Hematopoietic multipotent progenitor cell treated with erythropoietin and hydrocortisone succinate and interleukin-3 and kit ligand, for 17 days (in vitro differentiated cells): ENCODE results near the gene SPRYD4.
"Not testable (repeated sequence)": the region's sequence is repeated elsewhere in the genome, so short reads cannot be mapped to it uniquely, and the experiment has no call there.

Experiments
- DNase-seq: peaks from one replicate; pipeline ENCODE4 v3.0.0-alpha.2; 2015; ENCODE audit warnings: low spot score

The SPRYD4 gene

DNA sequence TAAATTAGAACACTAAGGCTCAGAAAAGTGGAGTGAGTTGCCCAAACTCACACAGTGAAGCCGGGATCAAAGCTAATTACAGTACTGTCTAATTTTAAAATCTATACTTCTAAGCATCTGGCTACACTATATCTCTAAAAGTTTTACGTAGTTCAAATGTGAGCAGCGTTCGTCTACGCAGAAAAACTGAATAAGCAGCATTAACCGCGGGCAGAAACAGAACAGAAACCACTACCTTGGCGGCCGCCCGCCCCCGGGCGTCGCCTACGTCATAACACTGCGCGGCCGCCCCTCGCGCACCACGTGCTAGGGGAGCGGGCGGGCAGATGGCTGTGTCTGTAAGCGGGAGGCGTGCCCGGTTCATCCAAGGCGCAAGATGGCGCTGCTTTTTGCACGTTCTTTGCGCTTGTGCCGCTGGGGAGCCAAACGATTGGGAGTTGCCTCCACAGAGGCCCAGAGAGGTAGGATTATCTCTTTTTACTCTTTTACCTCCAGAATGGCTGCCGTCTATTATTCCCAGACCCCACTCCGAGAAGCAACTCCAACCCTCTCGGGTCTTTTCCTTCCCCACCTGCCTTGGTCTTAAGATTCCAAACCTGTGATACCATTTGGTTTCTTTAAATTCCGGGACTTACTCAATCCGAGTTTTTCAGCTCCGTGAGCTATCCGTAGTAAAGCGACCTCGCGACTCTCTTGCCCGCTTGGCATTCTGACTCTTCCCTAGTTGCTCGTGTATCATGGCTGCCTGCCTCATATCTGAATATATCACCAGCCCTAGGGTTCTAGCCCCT is at the start of gene SPRYD4:
Gene SPRYD4, plus strand, starts transcription at position 363 of the 791 bp plus-strand sequence. Its CDS starts 14 bp downstream, at position 377.
- DNase-seq = peak; percentile 94

DNA sequence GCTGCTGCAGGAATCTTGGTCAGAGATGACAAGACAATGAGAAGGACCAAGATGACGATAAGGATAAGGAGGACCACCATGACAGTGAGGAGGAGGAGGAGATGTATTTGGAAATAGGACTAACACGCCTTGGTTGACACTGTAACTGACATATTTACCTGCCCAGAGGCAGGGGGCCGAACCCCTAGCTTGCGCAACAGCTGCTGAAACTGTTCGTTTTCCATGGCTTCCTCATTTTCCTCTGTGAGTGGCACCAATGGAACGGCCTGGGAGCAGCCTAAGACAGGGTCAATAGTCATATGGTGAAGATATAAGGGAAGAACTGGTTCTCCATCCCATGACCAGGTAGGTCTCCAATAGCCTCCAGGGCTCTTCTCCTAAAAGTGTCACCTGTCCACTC is 48.0 kb upstream of the SPRYD4 start:
- DNase-seq = no peak

DNA sequence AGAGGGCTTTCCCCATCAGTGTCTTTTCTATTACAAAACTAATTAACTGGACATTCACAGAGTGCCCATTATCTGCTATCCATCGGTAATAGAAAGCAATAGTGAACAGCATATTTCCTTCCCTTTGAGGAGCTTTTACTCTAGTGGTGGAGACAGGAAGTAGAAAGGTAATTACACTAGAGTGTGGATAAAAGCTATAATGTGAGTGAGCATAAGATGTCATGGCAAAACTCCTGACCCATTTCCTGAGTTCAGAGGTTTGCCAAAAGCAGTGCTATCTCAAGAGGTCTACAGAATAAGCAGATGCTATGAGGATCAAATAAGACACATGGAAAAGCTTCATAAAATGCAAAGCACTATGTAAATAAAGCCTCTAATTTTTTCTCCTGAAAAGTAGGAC is 43.2 kb upstream of the SPRYD4 start:
- no peak for DNase-seq

DNA sequence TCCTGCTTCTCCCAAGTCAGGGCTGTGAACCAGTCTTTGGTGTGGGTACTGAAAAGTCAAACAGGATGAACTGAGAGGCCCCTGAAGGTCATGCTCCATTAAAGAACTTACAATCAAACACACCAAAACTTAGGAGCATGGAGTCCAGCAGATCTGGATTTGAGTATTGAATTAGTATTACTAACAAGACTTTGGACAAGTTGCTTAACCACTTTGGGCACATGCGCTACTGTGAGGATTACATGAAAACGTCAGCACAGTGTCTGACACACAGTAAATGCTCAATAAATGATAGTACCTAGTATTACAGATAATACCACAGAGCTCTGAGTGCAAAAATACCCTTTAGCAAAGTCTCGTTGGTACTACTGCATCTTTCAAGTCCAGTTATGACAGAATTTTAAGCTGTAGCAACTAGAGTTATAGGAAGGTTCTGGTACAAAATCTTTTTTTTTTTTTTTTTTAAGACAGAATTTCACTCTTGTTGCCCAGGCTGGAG is 42.4 kb upstream of the SPRYD4 start:
- DNase-seq = no peak

DNA sequence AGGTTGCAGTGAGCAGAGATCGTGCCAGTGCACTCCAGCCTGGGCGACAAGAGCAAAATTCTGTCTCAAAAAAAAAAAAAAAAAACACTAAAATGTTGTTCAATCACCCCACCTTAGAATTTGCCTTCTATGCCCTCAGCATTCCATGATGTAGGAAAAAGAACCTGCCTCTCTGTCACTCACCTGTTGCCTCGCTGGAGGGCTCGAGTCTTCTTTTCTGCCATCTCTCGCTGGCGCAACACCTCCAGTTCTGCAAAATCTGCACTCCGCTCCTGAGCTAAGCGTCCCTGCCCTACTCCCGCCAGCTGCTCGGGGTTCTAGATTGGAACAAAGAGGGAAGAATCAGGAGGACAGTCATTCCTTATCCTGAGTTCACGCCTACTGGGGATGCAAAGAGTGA is 37.1 kb upstream of the SPRYD4 start:
- DNase-seq = no peak

DNA sequence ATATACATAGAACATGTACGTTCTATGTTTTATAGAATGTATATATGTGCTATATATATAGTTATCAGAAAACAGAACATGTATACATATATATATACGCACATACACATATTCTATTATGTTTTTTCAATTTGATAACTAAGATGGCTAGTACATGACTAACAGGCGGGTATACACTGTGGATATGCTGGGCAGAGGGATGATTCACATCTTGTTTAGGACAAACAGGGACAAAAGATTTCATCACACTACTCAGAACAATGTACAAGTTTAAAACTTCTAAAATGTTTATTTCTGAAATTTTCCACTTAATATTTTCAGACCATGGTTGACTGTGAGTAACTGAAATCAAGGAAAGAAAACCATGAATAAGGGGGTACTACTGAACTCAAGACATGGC is 36.5 kb upstream of the SPRYD4 start:
- no peak for DNase-seq

DNA sequence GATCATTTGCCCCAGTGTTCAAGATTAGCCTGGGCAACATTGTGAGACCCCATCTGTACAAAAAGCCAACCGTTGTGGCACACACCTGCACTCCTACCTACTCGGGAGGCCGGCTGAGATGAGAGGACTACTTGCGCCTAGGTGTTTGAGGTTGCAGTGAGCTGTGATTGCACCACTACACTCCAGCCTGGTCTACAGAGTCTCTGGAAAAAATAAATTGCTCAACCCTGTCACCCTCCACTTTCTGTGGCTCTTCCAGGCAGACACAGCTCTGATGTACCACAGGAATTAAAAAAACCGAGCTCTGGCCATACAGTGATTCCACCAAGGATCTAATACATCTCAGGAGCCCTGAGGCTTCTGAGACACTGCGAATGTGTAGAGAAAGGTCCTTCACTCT is 33.5 kb upstream of the SPRYD4 start:
- no peak for DNase-seq

DNA sequence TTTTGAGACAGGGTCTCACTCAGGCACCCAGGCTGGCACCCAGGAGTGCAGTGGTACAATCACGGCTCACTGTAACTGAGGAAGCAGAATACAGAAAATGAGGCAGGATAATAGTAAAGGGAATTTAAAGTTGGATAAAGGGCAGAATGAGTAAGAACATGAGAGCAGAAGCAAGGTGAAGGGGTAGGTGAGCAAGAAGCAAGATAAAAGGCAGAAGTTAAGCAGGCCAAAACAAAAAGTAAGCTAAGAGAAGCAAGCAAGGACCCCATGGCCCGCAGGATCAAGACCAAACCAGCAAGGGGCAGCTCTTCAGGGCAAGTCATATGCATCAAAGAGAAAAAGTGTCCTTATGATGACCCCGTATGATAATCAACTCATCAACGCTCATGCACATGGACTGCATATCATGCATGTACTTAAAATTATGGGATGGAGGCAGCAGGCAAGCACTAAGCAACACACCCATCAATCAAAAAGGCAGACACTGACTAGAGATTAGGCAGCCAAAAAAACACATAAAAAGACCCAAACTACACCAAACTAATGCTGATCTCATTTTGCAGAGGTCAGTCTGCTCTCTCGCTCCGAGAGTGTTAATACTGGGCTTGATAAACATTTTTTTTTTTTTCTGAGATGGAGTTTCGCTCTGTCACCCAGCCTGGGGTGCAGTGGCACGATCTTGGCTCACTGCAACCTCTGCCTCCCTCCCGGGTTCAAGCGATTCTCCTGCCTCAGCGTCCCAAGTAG is 30.8 kb upstream of the SPRYD4 start:
- DNase-seq = peak; percentile 5

DNA sequence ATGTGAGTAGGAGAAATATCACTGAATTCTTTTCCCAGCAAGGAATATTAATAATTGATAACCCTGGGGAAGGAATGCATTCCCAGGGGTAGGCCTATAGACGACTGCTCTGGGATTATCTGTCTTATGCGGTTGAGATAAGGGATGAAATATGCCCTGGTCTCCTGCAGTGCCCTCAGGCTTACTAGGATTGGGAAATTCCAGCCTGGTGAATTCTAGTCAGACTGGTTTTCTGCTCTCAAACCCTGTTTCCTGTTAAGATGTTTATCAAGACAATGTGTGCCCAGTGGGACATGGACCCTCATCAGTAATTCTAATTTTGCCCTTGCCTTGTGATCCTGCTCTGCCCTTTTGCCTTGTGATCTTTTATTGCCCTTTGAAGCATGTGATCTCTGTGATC is 25.2 kb upstream of the SPRYD4 start:
- DNase-seq = not testable (repeated sequence)

DNA sequence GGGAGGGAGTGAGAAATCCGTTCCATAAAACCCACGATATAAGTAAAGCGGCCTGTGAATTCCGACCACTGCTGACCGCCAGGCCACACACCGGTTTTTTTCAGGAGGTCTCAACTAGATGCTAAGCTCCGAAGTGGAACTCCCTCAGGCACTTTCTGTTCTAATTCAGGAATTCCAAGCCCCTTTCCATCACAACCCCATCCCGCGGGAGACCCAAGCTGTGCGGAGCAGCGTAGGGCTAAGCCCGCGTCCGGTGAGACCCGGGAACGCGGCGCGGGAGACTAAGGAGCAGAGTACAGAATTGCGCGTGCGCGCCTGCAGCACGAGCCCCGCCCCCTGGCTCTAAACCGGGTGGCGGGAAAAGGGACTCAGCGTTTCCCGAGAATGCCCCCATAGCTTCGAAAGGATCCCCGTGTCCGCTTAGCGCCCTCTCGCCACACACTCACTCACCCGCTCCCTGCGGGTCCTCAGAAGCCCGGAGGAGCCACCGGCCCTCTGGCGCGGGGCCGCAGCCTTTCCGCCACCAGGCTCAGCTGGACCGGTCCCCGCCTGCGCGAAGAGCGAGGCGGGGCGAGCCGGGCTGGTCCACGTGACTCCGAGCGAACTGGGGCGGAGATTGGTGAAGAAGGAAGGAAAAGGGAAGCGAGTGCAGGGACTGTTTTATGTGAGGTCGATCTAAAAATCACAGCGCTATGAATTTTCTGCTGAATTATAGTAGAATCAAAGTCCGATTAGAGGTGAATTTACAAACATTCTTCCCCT is 19.3 kb upstream of the SPRYD4 start, which contains the start of gene TIMELESS:
Gene TIMELESS, minus strand, starts transcription at position 567 of the 762 bp plus-strand sequence. CDS start 15,256 bp downstream, outside the sequence.
- peak; percentile 82 for DNase-seq

DNA sequence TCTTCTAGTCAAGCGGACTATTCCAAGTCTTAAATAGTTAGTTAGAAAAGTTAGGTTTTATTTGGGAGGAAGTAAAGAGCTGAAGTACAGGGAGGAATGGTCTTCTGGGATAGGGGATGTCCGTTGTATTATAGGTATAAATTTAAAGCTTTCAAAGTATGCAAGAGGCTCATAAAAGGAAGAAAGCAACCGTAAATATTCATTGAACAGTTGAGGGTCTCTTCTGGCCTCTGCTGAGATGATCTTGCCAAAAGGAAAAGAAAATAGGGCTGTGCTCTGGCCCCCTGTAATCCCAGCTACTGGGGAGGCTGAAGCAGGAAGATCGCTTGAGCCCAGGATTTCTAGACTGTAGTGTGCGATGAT is 18.8 kb upstream of the SPRYD4 start:
- no peak for DNase-seq

DNA sequence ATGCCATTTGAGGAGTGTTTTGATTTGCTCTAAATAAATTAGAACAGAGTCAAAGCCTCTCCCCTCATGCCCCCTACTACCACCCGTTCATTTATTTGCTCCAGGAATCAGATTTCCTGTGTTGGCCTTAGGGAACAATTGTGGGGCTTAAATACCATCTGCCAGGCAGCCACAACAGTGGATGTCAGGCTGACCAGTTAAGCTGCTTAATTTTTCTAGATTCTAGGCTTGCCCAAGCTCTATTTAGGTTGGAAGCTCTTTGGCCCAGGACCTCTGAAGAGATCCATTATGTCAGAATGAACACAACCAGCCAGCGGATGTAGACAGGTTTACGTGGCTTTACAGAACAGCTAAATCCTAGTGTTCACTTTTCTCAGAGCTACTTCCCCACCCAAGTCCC is 18.1 kb upstream of the SPRYD4 start:
- DNase-seq = no peak

DNA sequence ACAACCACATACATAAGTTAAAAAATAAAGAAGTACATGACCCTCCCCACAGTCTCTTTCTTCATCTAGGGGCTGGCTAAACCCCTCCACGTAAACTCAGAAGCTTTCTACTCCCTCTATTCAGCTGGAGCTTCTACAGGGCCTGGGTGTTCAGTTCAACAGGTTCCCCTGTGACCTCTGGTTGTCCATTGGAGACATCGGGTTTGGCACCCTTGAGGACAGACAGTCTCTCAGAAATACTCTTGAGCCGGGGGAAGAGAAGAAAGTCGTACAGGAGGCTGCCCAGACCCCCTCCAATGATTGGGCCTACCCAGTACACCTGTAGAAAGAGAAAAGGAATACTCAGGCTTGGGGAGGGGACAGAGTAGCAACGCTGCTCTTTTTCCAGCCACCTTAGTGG is 17.2 kb upstream of the SPRYD4 start:
- DNase-seq = no peak

DNA sequence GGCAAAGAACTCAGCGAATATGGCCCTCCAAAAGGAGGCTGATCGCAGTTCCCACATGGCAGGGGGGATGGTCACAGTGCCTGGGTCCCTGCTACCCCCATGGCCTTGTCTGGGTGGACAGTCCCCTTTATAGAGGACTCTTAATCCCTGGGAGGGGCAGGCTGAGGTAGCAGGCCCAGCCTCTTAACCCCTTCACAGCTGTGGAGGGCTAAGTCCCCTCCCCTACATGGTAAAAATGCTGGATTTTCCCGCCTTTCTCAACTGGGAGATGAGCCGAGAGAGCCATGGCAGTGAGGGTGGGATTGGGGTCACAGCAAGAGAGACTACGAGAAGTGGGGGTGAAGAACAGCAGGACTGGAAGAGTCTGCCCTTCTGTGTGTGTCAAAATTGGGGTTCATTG is 13.8 kb upstream of the SPRYD4 start, which contains the start of gene MIP:
Gene MIP, minus strand, starts transcription at position 101 of the 400 bp plus-strand sequence. Its CDS starts 44 bp downstream, at position 57.
- no peak for DNase-seq

DNA sequence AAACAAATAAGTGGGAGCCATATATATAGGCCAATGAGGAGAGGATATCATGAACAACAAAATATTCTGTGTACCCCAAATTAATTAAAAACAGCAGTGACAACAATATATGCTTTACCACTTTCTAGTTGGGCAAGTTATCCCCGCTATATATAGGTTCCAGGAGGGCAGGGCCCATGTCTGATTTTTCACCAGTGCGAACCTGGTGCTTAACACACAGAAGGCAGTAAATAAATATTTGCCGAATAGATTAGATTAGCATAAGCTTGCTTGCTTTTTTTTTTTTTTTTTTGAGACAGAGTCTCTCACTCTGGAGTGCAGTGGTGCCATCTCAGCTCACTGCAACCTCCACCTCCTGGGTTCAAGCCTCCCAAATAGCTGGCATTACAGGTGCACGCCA is 10.6 kb upstream of the SPRYD4 start:
- DNase-seq = no peak

DNA sequence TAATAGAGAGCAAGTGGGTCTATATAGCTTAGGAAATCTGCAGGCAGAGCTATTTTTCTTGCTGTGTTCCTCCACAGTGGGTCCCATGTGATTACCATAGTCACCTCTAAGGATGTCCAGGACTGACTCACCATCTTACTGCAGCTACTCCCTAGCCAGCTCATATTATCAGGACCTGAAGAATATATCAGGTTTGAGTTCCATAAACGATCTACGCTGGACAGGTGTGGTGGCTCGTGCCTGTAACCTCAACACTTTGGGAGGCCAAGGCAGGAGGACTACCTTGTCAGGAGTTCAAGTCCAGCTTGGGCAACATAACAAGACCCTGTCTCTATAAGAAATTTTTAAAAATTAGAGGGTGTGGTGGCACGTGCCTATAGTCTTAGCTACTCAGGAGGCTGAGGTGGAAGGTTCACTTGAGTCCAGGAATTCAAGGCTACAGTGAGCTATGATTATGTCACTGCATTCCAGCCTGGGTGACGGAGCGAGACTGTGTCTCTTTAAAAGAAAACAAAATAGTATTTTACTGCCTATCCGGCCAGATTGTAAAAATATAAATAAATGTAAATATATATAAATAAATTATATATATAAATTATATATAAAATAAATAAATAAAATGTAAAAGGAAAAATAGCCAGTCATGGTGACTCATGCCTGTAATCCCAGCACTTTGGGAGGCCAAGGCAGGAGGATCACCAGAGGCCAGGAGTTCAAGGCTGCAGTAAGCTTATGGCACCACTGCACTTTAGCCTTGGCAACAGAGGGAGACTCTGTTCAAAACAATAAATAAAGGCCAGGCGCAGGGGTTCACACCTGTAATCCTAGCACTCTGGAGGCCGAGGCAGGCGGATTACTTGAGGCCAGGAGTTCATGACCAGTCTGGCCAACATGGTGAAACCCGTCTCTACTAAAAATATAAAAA is 6.9 kb upstream of the SPRYD4 start:
- no peak for DNase-seq

DNA sequence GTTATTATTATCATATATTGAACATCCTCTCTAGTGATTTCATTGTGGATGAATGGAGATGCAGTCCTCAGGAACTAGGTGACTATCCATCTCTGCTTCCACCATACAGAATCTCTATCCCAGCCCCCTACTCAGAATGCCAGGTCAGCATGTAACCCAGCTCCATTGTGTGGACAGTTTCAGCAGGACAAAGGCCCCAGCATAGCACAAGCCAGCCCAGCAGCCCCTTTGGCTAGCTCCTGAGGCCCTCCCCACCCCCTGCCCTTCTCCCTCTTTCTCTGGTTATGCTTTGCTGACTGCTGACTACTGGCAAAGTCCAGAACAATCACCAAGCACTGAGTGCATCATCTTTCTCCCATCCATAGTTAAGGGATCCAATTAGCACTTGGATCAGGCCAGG is 5.8 kb upstream of the SPRYD4 start:
- DNase-seq = no peak

DNA sequence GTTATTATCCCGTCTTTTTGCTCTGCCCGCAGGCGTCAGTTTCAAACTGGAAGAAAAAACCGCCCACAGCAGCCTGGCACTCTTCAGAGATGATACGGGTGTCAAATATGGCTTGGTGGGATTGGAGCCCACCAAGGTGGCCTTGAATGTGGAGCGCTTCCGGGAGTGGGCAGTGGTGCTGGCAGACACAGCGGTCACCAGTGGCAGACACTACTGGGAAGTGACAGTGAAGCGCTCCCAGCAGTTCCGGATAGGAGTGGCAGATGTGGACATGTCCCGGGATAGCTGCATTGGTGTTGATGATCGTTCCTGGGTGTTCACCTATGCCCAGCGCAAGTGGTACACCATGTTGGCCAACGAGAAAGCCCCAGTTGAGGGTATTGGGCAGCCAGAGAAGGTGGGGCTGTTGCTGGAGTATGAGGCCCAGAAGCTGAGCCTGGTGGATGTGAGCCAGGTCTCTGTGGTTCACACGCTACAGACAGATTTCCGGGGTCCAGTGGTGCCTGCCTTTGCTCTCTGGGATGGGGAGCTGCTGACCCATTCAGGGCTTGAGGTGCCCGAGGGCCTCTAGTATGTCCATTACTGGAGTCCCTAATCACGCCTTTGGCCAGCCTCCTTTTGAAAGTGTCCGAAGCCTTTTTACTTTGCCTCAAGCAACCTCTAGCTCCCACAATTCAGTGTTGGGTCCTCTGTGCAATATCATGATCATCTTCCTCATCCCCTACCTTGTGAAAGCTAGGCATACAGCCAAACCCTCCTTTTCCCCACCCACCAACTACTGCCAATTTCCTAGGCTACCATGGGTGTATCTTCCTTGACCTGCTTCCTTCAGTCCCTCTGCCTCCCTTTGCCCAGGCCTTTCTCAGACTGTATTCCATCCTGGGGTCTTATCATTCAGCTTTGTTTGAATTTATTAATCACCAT is 891 bp downstream of the SPRYD4 start:
- peak; percentile 12 for DNase-seq

DNA sequence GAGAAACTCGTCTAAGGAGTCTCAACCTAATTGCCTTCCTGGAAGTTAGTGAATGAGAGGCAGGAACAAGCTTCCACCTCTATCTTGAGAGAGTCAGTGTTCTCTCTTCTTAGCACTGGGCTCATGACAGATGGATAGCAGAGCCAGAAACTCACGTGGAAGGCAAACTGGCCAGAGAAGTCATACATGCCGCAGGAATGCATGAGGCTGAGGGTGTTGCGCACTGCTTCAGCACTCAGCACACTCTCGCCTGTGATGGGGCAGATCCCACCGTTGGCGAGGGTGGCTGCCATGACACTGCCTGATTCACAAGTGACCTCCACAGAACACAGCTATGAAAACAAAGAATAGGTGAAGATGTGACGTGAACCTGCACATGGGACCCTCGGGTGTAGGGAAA is 6.0 kb downstream of the SPRYD4 start:
- no peak for DNase-seq

DNA sequence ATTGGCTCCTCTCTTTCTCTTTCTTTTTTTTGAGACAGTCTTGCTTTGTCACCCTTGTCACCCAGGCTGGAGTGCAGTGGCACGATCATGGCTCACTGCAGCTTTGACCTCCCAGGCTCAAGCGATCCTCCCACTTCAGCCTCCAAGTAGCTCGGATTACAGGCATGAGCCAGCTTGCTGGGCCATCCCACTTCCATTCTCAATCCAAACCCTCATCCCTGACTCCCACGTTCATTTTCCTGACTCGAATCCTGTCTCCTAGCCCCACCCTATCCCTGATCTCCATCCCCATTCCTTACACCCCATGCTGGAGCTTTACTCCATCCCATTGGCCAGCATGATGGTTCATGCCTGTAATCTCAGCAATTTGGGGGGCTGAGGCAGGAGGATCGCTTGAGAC is 7.8 kb downstream of the SPRYD4 start:
- DNase-seq = no peak
